HG03469 (cell line): ENCODE data around the gene ARMC6.

Experiments used
- ATAC-seq: cut with Tn5 transposase; IDR thresholded peaks from one replicate; pipeline ENCODE4 v1.9.1; 2021; ENCODE audit warnings: mild to moderate bottlenecking, moderate library complexity, moderate number of reproducible peaks; ENCODE audit not compliant: unreplicated experiment

The ARMC6 gene

DNA sequence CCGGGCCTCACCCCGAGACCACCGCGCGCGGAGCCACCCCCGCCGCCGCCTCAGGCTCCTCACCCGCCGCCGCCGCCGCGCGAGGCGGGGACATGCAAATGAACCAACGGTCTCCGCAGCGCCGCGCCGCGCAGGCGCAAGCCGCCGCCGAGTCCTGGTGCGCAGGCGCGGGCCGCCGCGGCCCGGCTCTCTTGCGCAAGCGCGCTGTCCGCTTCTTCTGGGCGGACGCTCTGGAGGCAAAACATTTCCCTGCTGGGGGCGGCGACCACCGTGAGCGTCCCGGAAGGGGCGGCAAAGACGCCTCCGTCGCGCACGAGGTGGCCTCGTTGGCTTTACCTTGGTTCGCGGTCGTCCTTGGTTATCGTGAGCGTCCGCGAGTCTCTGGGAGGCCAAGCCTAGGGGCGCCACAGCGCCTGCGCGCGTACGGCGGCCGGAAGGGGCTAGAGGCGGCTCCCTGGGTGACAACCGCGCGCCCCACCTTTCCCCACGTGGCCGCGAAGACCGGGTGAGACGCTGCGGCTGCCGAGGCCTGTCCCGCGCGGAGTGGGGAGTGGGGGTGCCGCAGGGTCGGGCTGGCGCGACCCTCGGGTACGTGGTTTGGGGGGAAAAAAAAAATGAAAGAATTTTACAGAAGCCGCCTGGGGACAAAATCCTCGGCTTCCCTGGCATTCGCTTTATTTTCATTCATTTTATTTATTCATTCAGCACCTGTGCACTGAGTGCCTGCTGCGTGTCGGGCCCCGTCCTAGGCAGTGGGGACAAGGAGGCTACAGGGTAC, at the start of gene ARMC6, which contains the start of gene SUGP2:
TSS of gene ARMC6 (plus strand) at position 178 of the 778 bp plus-strand sequence. CDS start 607 bp downstream, outside the sequence.
TSS of gene SUGP2 (minus strand) at position 92 of the 778 bp plus-strand sequence. CDS start 2,446 bp downstream, outside the sequence.
- ATAC-seq, result peak; percentile 42

GRCh38 chr19:18984251-18984650, 49.2 kb upstream of the ARMC6 start:
- no peak for ATAC-seq

GRCh38 chr19:18985257-18985656, 48.1 kb upstream of the ARMC6 start:
- ATAC-seq, result no peak

GRCh38 chr19:18987456-18987855, 45.9 kb upstream of the ARMC6 start:
- ATAC-seq, result no peak

- ATAC-seq, result no peak
Measured at GRCh38 chr19:18989316-18989715, 44.1 kb upstream of the ARMC6 start.

GRCh38 chr19:18990128-18990708, 43.2 kb upstream of the ARMC6 start:
- ATAC-seq, result no peak

DNA sequence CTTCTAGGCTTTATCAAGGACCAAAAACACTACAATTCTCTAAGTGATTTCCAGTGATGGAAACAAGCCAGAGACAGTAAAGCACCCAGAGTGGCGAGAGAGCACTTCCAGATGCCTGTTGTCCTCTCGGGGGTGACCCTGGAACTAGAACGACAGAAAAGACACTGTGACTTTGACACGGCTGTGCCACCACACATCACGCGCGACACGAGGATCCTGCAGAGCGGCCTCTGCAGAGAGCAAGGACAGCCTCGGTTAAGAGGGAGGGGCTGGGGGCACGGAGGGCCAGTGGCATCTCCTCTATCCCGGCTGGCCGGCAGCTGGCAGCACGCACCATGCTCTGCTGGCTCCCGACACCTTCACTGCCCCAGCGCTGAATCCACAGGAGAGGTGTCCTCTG, 42.4 kb upstream of the ARMC6 start:
- ATAC-seq, result no peak

- no peak for ATAC-seq
Measured at GRCh38 chr19:18991468-18991867, 41.9 kb upstream of the ARMC6 start.

GRCh38 chr19:18992696-18993095, 40.7 kb upstream of the ARMC6 start:
- no peak for ATAC-seq

DNA sequence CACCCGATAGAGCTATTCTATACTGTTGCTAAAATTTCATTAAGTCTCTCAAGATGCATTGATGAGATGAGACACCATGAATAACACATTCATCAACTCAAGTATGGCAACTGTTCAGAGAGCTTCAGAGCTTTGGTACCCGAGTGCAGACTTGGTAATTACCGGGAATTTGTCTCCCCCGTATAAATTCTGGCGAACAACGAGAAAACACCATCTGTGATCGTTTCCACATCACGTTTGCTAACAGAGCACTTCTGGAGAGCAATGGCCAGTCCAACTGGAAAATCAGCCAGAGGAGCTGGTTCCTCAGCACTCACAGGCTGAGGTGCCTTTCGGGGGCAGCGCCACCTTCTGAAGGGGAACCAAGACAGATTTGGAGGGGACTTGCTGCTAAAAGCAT, 40.3 kb upstream of the ARMC6 start:
- ATAC-seq, result no peak

DNA sequence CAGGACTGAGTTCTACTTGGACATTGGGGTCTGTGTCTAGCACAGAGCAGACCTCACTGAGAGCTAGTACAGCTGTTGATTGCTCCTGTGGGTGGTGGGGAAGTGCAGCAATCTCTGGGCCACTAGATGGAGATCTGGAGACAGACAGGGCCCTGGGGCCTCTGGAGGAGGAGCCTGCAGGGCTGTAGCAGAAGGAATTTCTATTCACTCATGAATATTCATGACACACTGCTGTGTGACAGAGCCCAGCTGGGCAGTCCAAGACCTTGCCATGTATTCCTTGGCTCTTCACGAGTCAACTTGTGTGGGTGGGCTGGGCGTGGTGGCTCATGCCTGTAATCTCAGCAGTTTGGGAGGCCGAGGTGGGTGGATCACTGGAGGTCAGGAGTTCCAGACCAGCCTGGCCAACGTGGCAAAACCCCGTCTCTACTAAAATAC, 37.6 kb upstream of the ARMC6 start:
- ATAC-seq, result no peak

DNA sequence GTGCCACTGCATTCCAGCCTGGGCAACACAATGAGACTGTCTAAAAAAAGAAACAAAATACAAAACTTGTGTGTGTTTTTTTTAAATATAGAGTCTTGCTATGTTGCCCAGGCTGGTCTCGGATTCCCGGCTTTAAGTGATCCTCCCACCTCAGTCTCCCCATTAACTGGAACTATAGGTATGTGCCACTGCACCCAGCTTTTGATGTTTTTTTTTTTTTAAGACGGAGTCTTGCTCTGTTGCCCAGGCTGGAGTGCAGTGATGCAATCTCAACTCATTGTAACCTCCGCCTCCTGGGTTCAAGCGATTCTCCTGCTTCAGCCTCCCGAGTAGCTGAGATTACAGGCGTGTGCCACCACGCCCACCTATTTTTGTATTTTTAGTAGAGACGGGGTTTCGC, 37.1 kb upstream of the ARMC6 start:
- ATAC-seq, result no peak

DNA sequence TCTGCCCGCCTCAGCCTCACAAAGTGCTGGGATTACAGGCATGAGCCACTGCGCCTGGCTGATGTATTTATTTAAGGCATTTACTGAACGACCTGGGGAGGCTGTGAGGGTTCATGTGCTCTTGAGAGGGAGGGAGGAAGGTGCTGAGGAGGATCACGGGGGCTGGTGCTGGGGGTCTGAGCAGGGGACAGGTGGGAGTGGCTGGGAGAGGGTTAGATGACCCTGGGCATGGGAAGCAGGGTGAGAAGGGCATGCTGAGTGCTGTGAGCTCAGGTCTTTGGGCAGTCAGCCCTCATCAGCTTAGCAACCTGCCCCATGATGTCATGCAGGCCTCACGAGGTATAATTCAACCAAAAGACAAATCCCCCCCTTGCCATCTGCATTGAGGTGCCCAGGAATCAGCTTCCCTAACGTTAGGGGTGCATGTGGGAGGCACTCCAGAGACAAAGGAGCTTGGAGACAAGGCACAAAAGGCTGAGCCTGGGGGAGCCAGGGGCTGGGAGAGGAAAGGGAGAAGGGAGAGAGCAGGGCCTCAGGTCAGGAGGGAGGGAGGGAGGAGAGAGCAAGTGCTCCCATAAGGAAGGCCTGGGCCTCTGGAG, 36.5 kb upstream of the ARMC6 start:
- no peak for ATAC-seq

DNA sequence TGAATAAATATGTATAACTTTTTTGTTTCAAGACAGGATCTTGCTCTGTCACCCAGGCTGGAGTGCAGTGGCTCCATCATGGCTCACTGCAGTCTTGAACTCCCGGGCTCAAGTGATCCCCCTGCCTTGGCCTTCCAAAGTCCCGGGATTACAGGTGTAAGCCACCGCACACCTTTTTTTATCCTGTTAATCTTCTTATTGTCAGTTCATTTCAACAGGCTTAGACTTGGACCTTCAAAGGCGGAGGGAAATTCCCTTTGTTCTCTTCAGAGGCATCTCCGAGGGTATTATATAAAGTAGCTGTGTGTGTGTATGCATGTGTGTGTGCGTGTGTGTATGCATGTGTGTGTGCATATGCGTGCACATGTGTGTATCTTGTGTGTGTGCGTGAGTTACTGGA, 35.1 kb upstream of the ARMC6 start:
- ATAC-seq, result no peak

DNA sequence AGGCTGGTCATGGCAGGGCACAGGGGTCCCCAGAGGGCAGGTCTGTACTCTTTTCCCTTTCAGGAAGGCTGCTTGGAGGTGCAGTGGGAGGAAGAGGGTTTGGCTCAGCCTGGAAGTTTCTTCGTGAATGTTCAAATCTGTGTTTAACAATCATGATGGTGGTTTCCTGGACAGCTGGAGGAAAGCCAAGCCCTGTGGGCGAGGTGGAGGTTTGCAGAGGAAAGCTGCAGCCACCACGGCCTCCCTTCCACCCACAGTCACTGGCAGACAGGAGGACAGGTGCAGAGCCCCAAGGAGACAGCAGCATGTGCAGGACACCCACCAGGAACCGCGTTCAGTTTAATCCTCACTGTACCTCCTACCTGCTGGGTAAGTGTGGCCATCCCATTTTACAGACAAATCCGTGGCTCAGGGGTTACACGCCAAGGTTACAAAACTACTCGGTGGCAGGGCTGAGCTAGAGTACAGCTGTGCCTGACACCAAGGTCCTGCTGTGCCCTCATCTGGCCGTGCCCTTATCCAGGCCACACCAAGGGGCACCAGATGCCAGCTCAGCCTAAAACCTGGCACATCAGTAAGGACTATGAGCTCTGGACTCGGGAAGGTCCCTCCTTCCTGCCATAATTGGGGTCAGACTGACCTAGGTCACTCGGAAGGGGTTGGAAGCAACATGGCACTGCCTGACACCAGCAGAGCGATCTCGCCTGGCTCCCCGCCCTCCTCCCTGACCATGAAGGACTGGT, 34.2 kb upstream of the ARMC6 start:
- ATAC-seq, result no peak

GRCh38 chr19:18999896-19000620, 33.3 kb upstream of the ARMC6 start:
- no peak for ATAC-seq

GRCh38 chr19:19004144-19004543, 29.3 kb upstream of the ARMC6 start:
- ATAC-seq, result no peak

DNA sequence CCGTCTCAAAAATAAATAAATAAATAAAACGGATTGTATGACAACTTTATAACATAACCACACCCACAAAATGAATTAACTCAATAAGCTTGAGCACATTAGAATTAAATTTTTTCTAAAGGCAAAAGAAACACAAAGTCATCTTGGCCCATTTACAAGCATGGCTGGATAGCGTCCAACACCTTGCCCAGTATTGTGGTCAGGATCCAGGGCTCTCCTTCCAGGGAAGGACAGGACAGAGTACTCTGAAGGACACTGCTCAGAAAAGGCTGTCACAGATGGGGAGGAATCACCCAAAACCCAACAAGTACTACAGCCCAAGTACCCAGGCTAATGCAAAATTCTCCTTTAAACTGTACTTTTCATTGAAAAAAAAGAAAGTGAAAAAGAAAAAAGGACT, 27.2 kb upstream of the ARMC6 start:
- no peak for ATAC-seq

DNA sequence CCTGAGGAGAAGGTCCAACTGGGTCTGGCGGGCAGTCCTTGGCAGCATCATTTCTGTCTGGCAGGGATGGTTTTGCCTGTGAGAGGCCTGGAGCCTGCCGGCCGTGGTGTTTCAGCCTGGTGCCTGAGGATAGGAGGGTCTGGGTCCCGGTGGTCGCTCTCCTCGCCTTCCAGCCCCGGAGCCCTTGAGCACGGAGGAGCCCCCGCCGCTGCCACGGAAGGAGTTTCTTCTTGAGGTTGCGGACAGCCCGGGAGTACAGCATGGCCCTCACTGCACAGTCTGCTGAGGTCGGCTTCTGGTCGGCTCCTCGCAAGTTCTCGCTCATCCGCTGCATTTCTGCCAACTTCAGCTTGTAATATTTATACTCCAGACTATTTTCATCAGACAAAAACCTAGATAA, 23.5 kb upstream of the ARMC6 start:
- no peak for ATAC-seq

DNA sequence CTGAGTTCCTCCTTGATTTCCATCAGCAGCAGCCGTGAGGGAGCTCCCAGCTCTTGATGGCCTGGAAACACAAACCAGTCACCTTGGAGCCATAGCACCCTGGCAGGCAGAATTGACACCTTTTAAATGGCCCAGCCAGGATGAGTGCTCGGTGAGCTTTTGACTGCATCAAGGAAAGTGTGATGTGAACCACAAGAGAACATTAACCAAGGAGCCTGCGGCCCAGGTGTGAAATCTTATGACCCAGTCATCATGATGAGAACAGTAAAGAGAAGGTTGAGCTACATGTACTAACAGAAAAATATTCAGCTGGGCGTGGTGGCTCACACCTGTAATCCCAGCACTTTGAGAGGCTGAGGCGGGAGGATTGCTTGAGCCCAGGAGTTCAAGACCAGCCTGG, 22.9 kb upstream of the ARMC6 start:
- ATAC-seq, result no peak

DNA sequence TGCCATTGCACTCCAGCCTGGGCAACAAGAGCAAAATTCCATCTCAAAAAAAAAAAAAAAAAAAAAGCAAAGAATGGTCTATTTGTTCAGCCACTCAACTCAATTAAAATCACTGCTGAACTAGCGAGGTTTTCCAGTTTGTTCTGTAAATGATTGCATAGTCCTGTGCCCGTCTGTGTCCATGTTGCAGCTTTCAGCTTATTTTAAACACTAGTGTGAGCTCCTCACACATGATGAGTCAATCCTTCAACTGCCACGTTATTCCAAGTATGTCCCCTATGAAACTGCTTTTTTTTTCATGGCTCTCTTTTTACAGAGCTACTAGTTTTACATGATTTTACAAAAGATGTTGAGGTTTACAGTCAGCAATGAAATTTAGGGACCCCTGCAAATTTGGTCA, 12.3 kb upstream of the ARMC6 start:
- no peak for ATAC-seq
